MM.1S (cell line): Measurements from ENCODE around the gene CILP2.

Experiments
- EZH2phosphoT487 ChIP-seq: fragments of 300-600 bp; sonication (generic); IDR thresholded peaks from 2 replicates; pipeline ENCODE4 v1.6.1; 2018; ENCODE audit warnings: antibody characterized with exemption, low read length
- TF ChIP-seq, protein P1 (sequence below): fragments of 300-600 bp; sonication (generic); IDR thresholded peaks from 2 replicates; pipeline ENCODE4 v1.5.1; 2016; ENCODE audit warnings: antibody characterized with exemption, low read length, mixed read lengths

DNA sequence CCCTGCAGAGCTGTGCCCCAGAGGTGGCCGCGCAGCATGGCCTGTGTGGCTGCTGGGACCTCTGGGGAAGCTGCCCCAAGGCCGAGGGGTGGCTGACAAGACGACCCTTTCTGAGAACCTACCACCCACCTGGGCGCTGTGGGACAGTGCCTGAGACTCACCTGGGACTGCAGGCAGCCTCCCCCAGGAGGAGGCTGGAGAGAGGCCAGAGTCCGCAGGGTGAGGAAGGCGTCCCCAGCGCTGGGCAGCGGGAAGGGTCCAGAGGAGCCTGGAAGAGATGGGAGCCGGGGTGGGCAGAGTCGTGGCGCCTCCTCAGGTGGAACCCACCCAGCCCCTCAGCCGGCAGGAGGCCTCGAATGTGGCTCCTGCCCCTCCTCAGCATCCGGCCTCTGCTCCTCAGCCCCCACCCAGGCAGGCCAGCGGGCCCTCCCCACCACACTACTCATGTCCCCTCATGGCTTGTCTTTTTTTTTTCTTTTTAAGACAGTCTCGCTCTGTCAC is 25.3 kb downstream of the CILP2 start:
- TF ChIP-seq, protein P1, sequence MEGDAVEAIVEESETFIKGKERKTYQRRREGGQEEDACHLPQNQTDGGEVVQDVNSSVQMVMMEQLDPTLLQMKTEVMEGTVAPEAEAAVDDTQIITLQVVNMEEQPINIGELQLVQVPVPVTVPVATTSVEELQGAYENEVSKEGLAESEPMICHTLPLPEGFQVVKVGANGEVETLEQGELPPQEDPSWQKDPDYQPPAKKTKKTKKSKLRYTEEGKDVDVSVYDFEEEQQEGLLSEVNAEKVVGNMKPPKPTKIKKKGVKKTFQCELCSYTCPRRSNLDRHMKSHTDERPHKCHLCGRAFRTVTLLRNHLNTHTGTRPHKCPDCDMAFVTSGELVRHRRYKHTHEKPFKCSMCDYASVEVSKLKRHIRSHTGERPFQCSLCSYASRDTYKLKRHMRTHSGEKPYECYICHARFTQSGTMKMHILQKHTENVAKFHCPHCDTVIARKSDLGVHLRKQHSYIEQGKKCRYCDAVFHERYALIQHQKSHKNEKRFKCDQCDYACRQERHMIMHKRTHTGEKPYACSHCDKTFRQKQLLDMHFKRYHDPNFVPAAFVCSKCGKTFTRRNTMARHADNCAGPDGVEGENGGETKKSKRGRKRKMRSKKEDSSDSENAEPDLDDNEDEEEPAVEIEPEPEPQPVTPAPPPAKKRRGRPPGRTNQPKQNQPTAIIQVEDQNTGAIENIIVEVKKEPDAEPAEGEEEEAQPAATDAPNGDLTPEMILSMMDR: no peak
- TF ChIP-seq EZH2phosphoT487: no peak
